A549 (cell line): Measurements from ENCODE around the gene VPS45. TPM values are rescaled to one million over a fixed set of nuclear protein-coding genes. Genes with fewer than 3 reads are reported as not detected.

Source experiments
- ATAC-seq, 2 experiments: fragments of 200-7000 bp in 1 of 2; fragments of >200 bp in 1 of 2; cut with Nextera tagmentation in 1 of 2; cut with Tn5 transposase in 1 of 2; 3 replicates each; pipeline versions ENCODE4 v1.8.0 to v1.9.1; 2018 to 2020; ENCODE audit warnings: mild to moderate bottlenecking in 1 of 2, moderate library complexity in 1 of 2
- CTCF ChIA-PET: fragments of 300-600 bp; sonication (Branson Sonifier 250); formaldehyde crosslinking; extraction: SDS; loops from one replicate; lab custom pipeline; 2021; ENCODE audit warnings: antibody characterized with exemption, inconsistent platforms; lab: Yijun Ruan, JAX
- POLR2A ChIA-PET: fragments of 350-600 bp; formaldehyde crosslinking; extraction: SDS; loops from one replicate; lab custom pipeline; 2021; ENCODE audit warnings: antibody characterized with exemption, inconsistent platforms; lab: Yijun Ruan, JAX
- DNase-seq, 2 experiments: peaks; one replicate each; pipeline versions ENCODE4 v3.0.0 to v3.0.0-alpha.2; 2011 to 2016; ENCODE audit warnings: low read depth in 1 of 2, low spot score in 1 of 2
- FAIRE-seq: peaks from 2 replicates; lab custom pipeline; 2011; peaks lifted over from hg19 to GRCh38; lab: Jason Lieb, UNC
- H3K27ac ChIP-seq, 2 experiments: fragments of >200 bp; sonication (Bioruptor Twin); formaldehyde crosslinking; 3 replicates each; pipeline ENCODE4 v1.5.1; 2016 to 2017
- H3K4me1 ChIP-seq: fragments of >200 bp; sonication (Bioruptor Twin); formaldehyde crosslinking; 3 replicates; pipeline ENCODE4 v1.6.1; 2016
- H3K4me2 ChIP-seq: fragments of >200 bp; sonication (Bioruptor Twin); formaldehyde crosslinking; 3 replicates; pipeline ENCODE4 v1.6.1; 2016
- H3K4me3 ChIP-seq: fragments of >200 bp; sonication (Bioruptor Twin); formaldehyde crosslinking; 3 replicates; pipeline ENCODE4 v1.5.1; 2016
- H3K9me3 ChIP-seq: fragments of >200 bp; sonication (Bioruptor Twin); formaldehyde crosslinking; 3 replicates; pipeline ENCODE4 v1.6.1; 2016
- BHLHE40 ChIP-seq: IDR thresholded peaks from 2 replicates; pipeline ENCODE4 v1.6.1; 2012; ENCODE audit warnings: low read depth, low read length, inconsistent platforms
- CBX8 ChIP-seq: fragments of 200-600 bp; sonication (generic); IDR thresholded peaks from 2 replicates; pipeline ENCODE4 v1.6.1; 2016
- CHD4 ChIP-seq: fragments of 200-600 bp; sonication (generic); IDR thresholded peaks from 2 replicates; pipeline ENCODE4 v1.6.1; 2016; ENCODE audit warnings: antibody characterized with exemption, mild to moderate bottlenecking, borderline replicate concordance
- ESRRA ChIP-seq: fragments of 150-350 bp; IDR thresholded peaks from 2 replicates; pipeline ENCODE4 v1.6.1; 2014; ENCODE audit warnings: mild to moderate bottlenecking, low read length, borderline replicate concordance
- HOXA7 ChIP-seq: fragments of 250-450 bp; sonication (Bioruptor Pico); IDR thresholded peaks from 2 replicates; pipeline ENCODE4 v1.5.0; 2020; ENCODE audit warnings: mild to moderate bottlenecking, moderate library complexity
- HOXB13 ChIP-seq: fragments of 250-450 bp; sonication (Bioruptor Pico); IDR thresholded peaks from 2 replicates; pipeline ENCODE4 v1.5.0; 2020; ENCODE audit warnings: low read depth, mild to moderate bottlenecking, moderate library complexity
- JUN ChIP-seq, 2 experiments: fragments of >200 bp; sonication (Bioruptor Twin); formaldehyde crosslinking; IDR thresholded peaks; 2 replicates in 1 of 2; 3 replicates in 1 of 2; pipeline ENCODE4 v1.6.1; 2016 to 2017
- JUNB ChIP-seq: fragments of >200 bp; sonication (Bioruptor Twin); formaldehyde crosslinking; IDR thresholded peaks from 2 replicates; pipeline ENCODE4 v1.6.1; 2016
- KDM5A ChIP-seq: fragments of 200-600 bp; sonication (generic); IDR thresholded peaks from 2 replicates; pipeline ENCODE4 v1.6.1; 2016; ENCODE audit warnings: antibody characterized with exemption, mild to moderate bottlenecking
- MAFK ChIP-seq: fragments of 450-650 bp; IDR thresholded peaks from 2 replicates; pipeline ENCODE4 v1.6.1; 2014; ENCODE audit not compliant: partially characterized antibody
- MYC ChIP-seq: IDR thresholded peaks from 2 replicates; pipeline ENCODE4 v1.6.1; 2012; ENCODE audit warnings: mild to moderate bottlenecking, inconsistent platforms, low read length, improper control_type of control experiment, borderline replicate concordance
- NPAS2 ChIP-seq: fragments of 250-450 bp; sonication (Bioruptor Pico); IDR thresholded peaks from 2 replicates; pipeline ENCODE4 v1.8.0; 2022; ENCODE audit warnings: mild to moderate bottlenecking, moderate library complexity, borderline replicate concordance
- POLR2AphosphoS2 ChIP-seq: conservative IDR thresholded peaks from 2 replicates; pipeline ENCODE4 v1.6.1; 2012; ENCODE audit warnings: low read length, improper control_type of control experiment, inconsistent platforms
- RAD21 ChIP-seq, 2 experiments: fragments of >200 bp in 1 of 2; sonication (Bioruptor Twin) in 1 of 2; formaldehyde crosslinking in 1 of 2; IDR thresholded peaks in 1 of 2; conservative IDR thresholded peaks in 1 of 2; 2 replicates in 1 of 2; 3 replicates in 1 of 2; pipeline ENCODE4 v1.6.1; 2012 to 2018; ENCODE audit warnings: inconsistent platforms in 1 of 2
- RARB ChIP-seq: fragments of 250-450 bp; sonication (Bioruptor Pico); IDR thresholded peaks from 2 replicates; pipeline ENCODE4 v1.8.0; 2021; ENCODE audit warnings: mild to moderate bottlenecking, moderate library complexity
- RCOR1 ChIP-seq: fragments of 150-350 bp; IDR thresholded peaks from 2 replicates; pipeline ENCODE4 v1.6.1; 2014; ENCODE audit warnings: antibody characterized with exemption, low read length, low read depth
- TFCP2L1 ChIP-seq: fragments of 250-450 bp; sonication (Bioruptor Pico); IDR thresholded peaks from 2 replicates; pipeline ENCODE4 v1.5.0; 2021; ENCODE audit warnings: mild to moderate bottlenecking
- ZC3H11A ChIP-seq: fragments of 450-650 bp; IDR thresholded peaks from 2 replicates; pipeline ENCODE4 v1.6.1; 2014; ENCODE audit warnings: antibody characterized with exemption, mild to moderate bottlenecking
- ZNF302 ChIP-seq: fragments of 250-450 bp; sonication (Bioruptor Pico); IDR thresholded peaks from 2 replicates; pipeline ENCODE4 v1.9.0; 2021; ENCODE audit warnings: inconsistent platforms, mild to moderate bottlenecking, moderate library complexity
- ZSCAN20 ChIP-seq: fragments of 250-450 bp; sonication (Bioruptor Pico); IDR thresholded peaks from 2 replicates; pipeline ENCODE4 v1.8.0; 2022; ENCODE audit warnings: mild to moderate bottlenecking, moderate library complexity
- WGBS: methylation state at CpG from one replicate; pipeline ENCODE4 v1.1.6; 2017; ENCODE audit errors: missing lambda C conversion rate; 5-methylcytosine and 5-hydroxymethylcytosine counted together
- polyA plus RNA-seq, 4 experiments: library from polyadenylated mRNA; depleted of rRNA in 3 of 4; stranded (reverse); fragments of >200 nt; fragmentation: RNase III in 1 of 4; extraction: RNeasy Plus Mini Kit Qiagen cat#74134 plus additional on column Dnase treatment in 1 of 4; gene quantifications; 2 replicates in 3 of 4; 3 replicates in 1 of 4; pipeline ENCODE4 v1.2.3, GENCODE V29; 2011 to 2017
- TF ChIP-seq, protein P1 (sequence below): fragments of >200 bp; sonication (Bioruptor Twin); formaldehyde crosslinking; IDR thresholded peaks from 3 replicates; pipeline ENCODE4 v1.5.1; 2016
- TF ChIP-seq, protein P2 (sequence below): IDR thresholded peaks from 2 replicates; pipeline ENCODE4 v1.6.1; 2012
- TF ChIP-seq, protein P3 (sequence below): IDR thresholded peaks from 2 replicates; pipeline ENCODE4 v1.6.1; 2012; ENCODE audit warnings: low read depth, borderline replicate concordance
- TF ChIP-seq, protein P4 (sequence below): fragments of 150-350 bp; IDR thresholded peaks from 2 replicates; pipeline ENCODE4 v1.6.1; 2014; ENCODE audit warnings: low read depth, mild to moderate bottlenecking, low read length

The VPS45 gene
- polyA plus RNA-seq, 2 of the 4 experiments (the other 2 are of a cell fraction) = 22.1 to 49.7 TPM

DNA sequence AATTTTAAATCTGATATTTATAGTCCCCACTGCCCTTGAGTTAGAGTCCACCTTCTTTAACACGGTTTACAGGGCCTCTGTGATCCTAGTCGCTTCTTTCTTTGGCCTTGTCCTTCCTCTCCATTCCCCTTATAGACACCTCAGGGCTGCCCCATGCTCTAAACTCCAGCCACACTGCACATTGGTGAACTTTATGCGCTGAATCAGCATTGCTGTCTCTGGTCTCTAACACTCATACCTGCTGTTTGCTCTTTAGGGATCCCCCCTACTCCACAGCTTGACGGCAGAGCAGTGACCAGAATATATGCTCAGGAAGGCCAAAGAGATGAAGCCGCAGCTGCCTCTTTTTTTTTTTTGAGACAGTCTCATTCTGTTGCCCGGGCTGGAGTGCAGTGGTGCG lies 112.3 kb downstream of the VPS45 start:
- FAIRE-seq = no peak
- H3K4me1 ChIP-seq = no peaks in the 10 kb centered on the region
- DNase-seq = no peak
- WGBS = 79% methylated on average over 7 of the region's 7 CpGs
- no peak overlapping the region for H3K4me3 ChIP-seq
- CTCF ChIA-PET = interaction anchor here (1.3 kb wide), 1 partner anchor 291 kb away, joined by 3 read pairs; no protein-coding TSS in a partner anchor
- TF ChIP-seq RAD21 (conservative IDR thresholded peaks at IDR 0.05 in 1 of 2, IDR thresholded peaks at IDR 0.05 in 1 of 2) = no peak
- peak; percentile 77 for TF ChIP-seq MAFK
- POLR2A ChIA-PET = no interaction called here
- ATAC-seq = no peak
- no peak overlapping the region for H3K4me2 ChIP-seq
- H3K27ac ChIP-seq = no peak overlapping the region
- H3K9me3 ChIP-seq = no peaks in the 10 kb centered on the region

DNA sequence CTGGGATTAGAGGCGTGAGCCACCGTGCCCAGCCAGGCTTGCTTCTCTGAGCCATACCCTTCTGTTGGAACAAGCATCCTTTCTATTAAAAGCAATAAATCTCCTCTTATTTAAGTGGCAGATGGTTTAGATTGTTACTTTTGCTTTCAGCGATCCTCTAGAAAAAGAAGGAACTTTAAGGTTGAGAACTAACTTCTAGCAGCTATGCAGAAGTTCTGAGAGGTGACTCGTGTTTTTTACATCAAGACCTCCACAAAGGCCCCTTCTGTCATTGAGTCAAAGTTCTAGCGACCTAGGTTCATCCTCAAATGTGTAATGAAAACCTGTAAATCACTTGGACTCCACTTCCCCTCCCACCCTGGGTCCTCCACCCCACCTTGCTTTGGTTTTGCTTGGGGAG lies 112.9 kb downstream of the VPS45 start:
- no peaks in the 10 kb centered on the region for H3K9me3 ChIP-seq
- 68% methylated on average over 5 of the region's 5 CpGs for WGBS
- no peak for DNase-seq
- H3K4me2 ChIP-seq = no peak overlapping the region
- ChIA-PET POLR2A (no interaction called here), CTCF (interaction anchor here (1.3 kb wide), 1 partner anchor 292 kb away, joined by 3 read pairs; no protein-coding TSS in a partner anchor)
- FAIRE-seq = no peak
- H3K4me3 ChIP-seq = no peak overlapping the region
- no peak overlapping the region for H3K27ac ChIP-seq
- TF ChIP-seq ZC3H11A (no peak), ZNF302 (CRISPR knock-in tag) (no peak)
- TF ChIP-seq, protein P1, sequence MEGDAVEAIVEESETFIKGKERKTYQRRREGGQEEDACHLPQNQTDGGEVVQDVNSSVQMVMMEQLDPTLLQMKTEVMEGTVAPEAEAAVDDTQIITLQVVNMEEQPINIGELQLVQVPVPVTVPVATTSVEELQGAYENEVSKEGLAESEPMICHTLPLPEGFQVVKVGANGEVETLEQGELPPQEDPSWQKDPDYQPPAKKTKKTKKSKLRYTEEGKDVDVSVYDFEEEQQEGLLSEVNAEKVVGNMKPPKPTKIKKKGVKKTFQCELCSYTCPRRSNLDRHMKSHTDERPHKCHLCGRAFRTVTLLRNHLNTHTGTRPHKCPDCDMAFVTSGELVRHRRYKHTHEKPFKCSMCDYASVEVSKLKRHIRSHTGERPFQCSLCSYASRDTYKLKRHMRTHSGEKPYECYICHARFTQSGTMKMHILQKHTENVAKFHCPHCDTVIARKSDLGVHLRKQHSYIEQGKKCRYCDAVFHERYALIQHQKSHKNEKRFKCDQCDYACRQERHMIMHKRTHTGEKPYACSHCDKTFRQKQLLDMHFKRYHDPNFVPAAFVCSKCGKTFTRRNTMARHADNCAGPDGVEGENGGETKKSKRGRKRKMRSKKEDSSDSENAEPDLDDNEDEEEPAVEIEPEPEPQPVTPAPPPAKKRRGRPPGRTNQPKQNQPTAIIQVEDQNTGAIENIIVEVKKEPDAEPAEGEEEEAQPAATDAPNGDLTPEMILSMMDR = no peak
- no peaks in the 10 kb centered on the region for H3K4me1 ChIP-seq
- ATAC-seq = no peak

DNA sequence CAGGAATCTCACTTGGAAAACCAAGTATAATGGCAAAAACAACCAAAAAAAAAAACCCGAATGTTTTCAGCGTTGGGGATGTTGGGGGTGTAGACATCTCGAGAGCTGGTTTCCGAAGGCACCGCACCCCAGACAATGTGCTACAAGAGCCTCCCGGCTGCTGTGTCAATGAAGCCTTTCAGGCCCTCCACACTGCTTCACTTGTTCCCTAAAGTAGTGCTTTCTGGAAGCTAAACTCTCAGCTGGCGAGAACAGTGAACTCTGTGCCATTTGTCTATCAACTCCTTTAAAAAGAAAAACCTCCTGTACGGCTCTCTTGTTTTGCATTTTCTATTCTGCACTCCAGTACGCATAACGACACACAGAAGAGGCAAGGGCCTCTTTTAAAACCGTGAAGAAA lies 114.7 kb downstream of the VPS45 start:
- H3K4me2 ChIP-seq = no peak overlapping the region
- POLR2A ChIA-PET = interaction anchor here (0.6 kb wide), 1 partner anchor 640 kb away, joined by 3 read pairs; no protein-coding TSS in a partner anchor
- CTCF ChIA-PET = interaction anchor here (1.2 to 2.0 kb wide), 4 partner anchors 13 to 294 kb away, joined by 4 to 9 read pairs (median 6); a partner anchor contains a TSS
- TF ChIP-seq HOXB13 (no peak), TFCP2L1 (CRISPR knock-in tag) (no peak), JUN (IDR thresholded peaks at IDR 0.05) (no peak), KDM5A (no peak), ESRRA (no peak), RCOR1 (no peak), CBX8 (no peak), MYC (no peak), CHD4 (no peak), HOXA7 (CRISPR knock-in tag) (no peak), JUNB (no peak)
- TF ChIP-seq, protein P2, sequence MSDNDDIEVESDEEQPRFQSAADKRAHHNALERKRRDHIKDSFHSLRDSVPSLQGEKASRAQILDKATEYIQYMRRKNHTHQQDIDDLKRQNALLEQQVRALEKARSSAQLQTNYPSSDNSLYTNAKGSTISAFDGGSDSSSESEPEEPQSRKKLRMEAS = no peak
- TF ChIP-seq, protein P3, sequence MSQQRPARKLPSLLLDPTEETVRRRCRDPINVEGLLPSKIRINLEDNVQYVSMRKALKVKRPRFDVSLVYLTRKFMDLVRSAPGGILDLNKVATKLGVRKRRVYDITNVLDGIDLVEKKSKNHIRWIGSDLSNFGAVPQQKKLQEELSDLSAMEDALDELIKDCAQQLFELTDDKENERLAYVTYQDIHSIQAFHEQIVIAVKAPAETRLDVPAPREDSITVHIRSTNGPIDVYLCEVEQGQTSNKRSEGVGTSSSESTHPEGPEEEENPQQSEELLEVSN = no peak
- 84% methylated on average over 11 of the region's 11 CpGs for WGBS
- H3K9me3 ChIP-seq = no peaks in the 10 kb centered on the region
- FAIRE-seq = no peak
- no peak overlapping the region for H3K27ac ChIP-seq
- H3K4me1 ChIP-seq = peaks cover 11% of the 10 kb centered on the region; the same call in 2 of the 3 replicates
- ATAC-seq = no peak
- no peak overlapping the region for H3K4me3 ChIP-seq
- no peak for DNase-seq

DNA sequence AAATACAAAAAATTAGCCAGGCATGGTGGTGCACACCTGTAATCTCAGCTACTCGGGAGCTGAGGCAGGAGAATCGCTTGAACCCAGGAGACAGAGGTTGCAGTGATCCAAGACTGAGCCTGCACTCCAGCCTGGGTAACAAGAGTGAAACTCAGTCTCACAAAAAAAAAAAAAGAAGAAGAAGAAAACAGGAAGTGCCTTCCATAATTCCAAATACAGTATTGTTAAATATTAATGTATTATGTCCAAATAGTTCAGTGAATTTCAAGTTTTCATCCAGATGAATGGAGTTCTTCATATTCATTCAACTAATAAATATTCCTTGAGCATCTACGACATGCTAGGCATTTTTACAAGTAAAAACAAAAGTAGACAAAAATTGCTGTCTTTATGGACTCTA lies 115.5 kb downstream of the VPS45 start:
- ChIA-PET POLR2A (interaction anchor here (1.2 kb wide), 1 partner anchor 295 kb away, joined by 3 read pairs; a partner anchor contains a TSS), CTCF (interaction anchor here (1.2 to 2.0 kb wide), 3 partner anchors 14 to 295 kb away, joined by 3 to 9 read pairs (median 5); a partner anchor contains a TSS)
- Histone ChIP-seq H3K27ac (no peak overlapping the region), H3K4me3 (no peak overlapping the region), H3K4me2 (no peak overlapping the region), H3K9me3 (no peaks in the 10 kb centered on the region), H3K4me1 (peaks cover 15% of the 10 kb centered on the region; the same call in 2 of the 3 replicates)
- DNase-seq (no peak), ATAC-seq (no peak), FAIRE-seq (no peak)
- TF ChIP-seq BHLHE40 (no peak), ZSCAN20 (CRISPR knock-in tag) (no peak), POLR2AphosphoS2 (no peak), RARB (CRISPR knock-in tag) (no peak), NPAS2 (CRISPR knock-in tag) (no peak), HOXA7 (CRISPR knock-in tag) (no peak), RAD21 (conservative IDR thresholded peaks at IDR 0.05 in 1 of 2, IDR thresholded peaks at IDR 0.05 in 1 of 2) (no peak)
- TF ChIP-seq, protein P4, sequence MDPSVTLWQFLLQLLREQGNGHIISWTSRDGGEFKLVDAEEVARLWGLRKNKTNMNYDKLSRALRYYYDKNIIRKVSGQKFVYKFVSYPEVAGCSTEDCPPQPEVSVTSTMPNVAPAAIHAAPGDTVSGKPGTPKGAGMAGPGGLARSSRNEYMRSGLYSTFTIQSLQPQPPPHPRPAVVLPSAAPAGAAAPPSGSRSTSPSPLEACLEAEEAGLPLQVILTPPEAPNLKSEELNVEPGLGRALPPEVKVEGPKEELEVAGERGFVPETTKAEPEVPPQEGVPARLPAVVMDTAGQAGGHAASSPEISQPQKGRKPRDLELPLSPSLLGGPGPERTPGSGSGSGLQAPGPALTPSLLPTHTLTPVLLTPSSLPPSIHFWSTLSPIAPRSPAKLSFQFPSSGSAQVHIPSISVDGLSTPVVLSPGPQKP = no peak
- WGBS = 88% methylated on average over 3 of the region's 3 CpGs
